ENCODE data around the gene LIMS3.
"Not testable (repeated sequence)": the region's sequence is repeated elsewhere in the genome, so short reads cannot be mapped to it uniquely, and the experiment has no call there.

LIMS3 gene

GRCh38 chr2:109898462-109899336 lies at the start of gene LIMS3:
Gene LIMS3 (plus strand): TSS chr2:109898688. CDS start chr2:109898729, 41 bp downstream.
- DNase-seq: not testable (repeated sequence)

GRCh38 chr2:109871129-109871751 lies 27.2 kb upstream of the LIMS3 start:
- DNase-seq: not testable (repeated sequence)

- DNase-seq: not testable (repeated sequence)
Observed at GRCh38 chr2:109876625-109877024, 21.9 kb upstream of the LIMS3 start.

- not testable (repeated sequence) for DNase-seq
Observed at GRCh38 chr2:109882112-109882511, 16.4 kb upstream of the LIMS3 start.

- not testable (repeated sequence) for DNase-seq
Observed at GRCh38 chr2:109888414-109888813, 10.1 kb upstream of the LIMS3 start.

- not testable (repeated sequence) for DNase-seq
Observed at GRCh38 chr2:109889909-109890308, 8.6 kb upstream of the LIMS3 start.

GRCh38 chr2:109891024-109891423 lies 7.5 kb upstream of the LIMS3 start:
- not testable (repeated sequence) for DNase-seq

GRCh38 chr2:109893736-109894135 lies 4.8 kb upstream of the LIMS3 start:
- DNase-seq: not testable (repeated sequence)

- not testable (repeated sequence) for DNase-seq
Observed at GRCh38 chr2:109894141-109894540, 4.3 kb upstream of the LIMS3 start.

GRCh38 chr2:109895090-109895869 lies 3.2 kb upstream of the LIMS3 start:
- not testable (repeated sequence) for DNase-seq

- not testable (repeated sequence) for DNase-seq
Observed at GRCh38 chr2:109896212-109896611, 2.3 kb upstream of the LIMS3 start.

- not testable (repeated sequence) for DNase-seq
Observed at GRCh38 chr2:109897769-109898461, 573 bp upstream of the LIMS3 start.

- not testable (repeated sequence) for DNase-seq
Observed at GRCh38 chr2:109905796-109906195, 7.3 kb downstream of the LIMS3 start.

- DNase-seq: not testable (repeated sequence)
Observed at GRCh38 chr2:109908626-109909025, 10.1 kb downstream of the LIMS3 start.

- not testable (repeated sequence) for DNase-seq
Observed at GRCh38 chr2:109910789-109911188, 12.3 kb downstream of the LIMS3 start.

- DNase-seq: not testable (repeated sequence)
Observed at GRCh38 chr2:109913911-109914310, 15.4 kb downstream of the LIMS3 start.

GRCh38 chr2:109914552-109914951 lies 16.1 kb downstream of the LIMS3 start:
- DNase-seq: not testable (repeated sequence)

- DNase-seq: not testable (repeated sequence)
Observed at GRCh38 chr2:109915830-109916229, 17.3 kb downstream of the LIMS3 start.

GRCh38 chr2:109920162-109920561 lies 21.7 kb downstream of the LIMS3 start:
- DNase-seq: not testable (repeated sequence)

- DNase-seq: not testable (repeated sequence)
Observed at GRCh38 chr2:109921543-109922384, 23.3 kb downstream of the LIMS3 start.

GRCh38 chr2:109924481-109924880 lies 26.0 kb downstream of the LIMS3 start:
- not testable (repeated sequence) for DNase-seq

All from activated effector memory CD4-positive, alpha-beta T cell treated with anti-CD3 and anti-CD28 coated beads, Interleukin-2, amount 50 U/mL, for 16 hours (primary cell).